HepG2 (cell line): ENCODE measurements around the gene ALDH4A1. TPM values are rescaled to one million over a fixed set of nuclear protein-coding genes. Genes with fewer than 3 reads are reported as not detected.

Experiments used
- ATAC-seq: fragments of 200-7000 bp; cut with Tn5 transposase; 3 replicates; pipeline ENCODE4 v1.9.1; 2020; ENCODE audit warnings: mild to moderate bottlenecking, moderate library complexity
- BruUV-seq: library from RNA; stranded (reverse); fragments of 400-500 nt; replicated peaks from 2 replicates; lab custom pipeline; 2021; lab: Mats Ljungman, UMichigan
- CTCF ChIA-PET: fragments of 300-600 bp; formaldehyde crosslinking; extraction: SDS; loops from one replicate; lab custom pipeline; 2021; ENCODE audit warnings: low total read pairs, inconsistent platforms, low intra/inter-chr PET ratio; lab: Yijun Ruan, JAX
- POLR2A ChIA-PET: fragments of 350-600 bp; sonication (Branson Sonifier 250); formaldehyde crosslinking; loops from one replicate; lab custom pipeline; 2020; ENCODE audit warnings: antibody characterized with exemption, inconsistent platforms; lab: Yijun Ruan, JAX
- DNase-seq: peaks from one replicate; pipeline ENCODE4 v3.0.0-alpha.2; 2015; ENCODE audit warnings: low spot score
- FAIRE-seq: peaks from 3 replicates; lab custom pipeline; 2011; peaks lifted over from hg19 to GRCh38; lab: Jason Lieb, UNC
- H2AFZ ChIP-seq: one replicate; pipeline ENCODE4 v1.6.1; 2011; ENCODE audit warnings: low read length, inconsistent platforms
- H3K27ac ChIP-seq: fragments of 300-600 bp; 3 replicates; pipeline ENCODE4 v1.8.0; 2011; ENCODE audit warnings: mixed run types, mild to moderate bottlenecking, mixed read lengths, low read length, inconsistent platforms; ENCODE audit not compliant: insufficient read depth; ENCODE audit errors: extremely low read length
- H3K27me3 ChIP-seq, 2 experiments: fragments of 200-600 bp in 1 of 2; 2 replicates in 1 of 2; 3 replicates in 1 of 2; pipeline versions ENCODE4 v1.6.0 to v1.8.0; 2011; ENCODE audit warnings: low read length in 2 of 2, mild to moderate bottlenecking in 2 of 2, moderate library complexity in 2 of 2, inconsistent platforms in 1 of 2; ENCODE audit not compliant: insufficient read depth in 2 of 2, control insufficient read depth in 1 of 2
- H3K36me3 ChIP-seq, 2 experiments: fragments of 200-600 bp in 1 of 2; replicated peaks in 1 of 2; 2 replicates in 1 of 2; 3 replicates in 1 of 2; pipeline versions ENCODE4 v1.5.1 to v1.8.0; 2011; ENCODE audit warnings: low read length in 2 of 2, inconsistent platforms in 1 of 2; ENCODE audit not compliant: insufficient read depth in 2 of 2, control insufficient read depth in 1 of 2
- H3K4me1 ChIP-seq: 2 replicates; pipeline ENCODE4 v1.5.1; 2012; ENCODE audit warnings: low read length, inconsistent platforms; ENCODE audit not compliant: insufficient read depth
- H3K4me2 ChIP-seq: 2 replicates; pipeline ENCODE4 v1.6.0; 2011; ENCODE audit warnings: low read depth, low read length, inconsistent platforms
- H3K4me3 ChIP-seq, 3 experiments: fragments of 200-600 bp in 1 of 3; sonication (generic), shearing (Covaris generic) in 1 of 3; replicated peaks in 1 of 3; 2 replicates each; pipeline ENCODE4 v1.5.1; 2011 to 2016; ENCODE audit warnings: low read length in 3 of 3, inconsistent platforms in 2 of 3, low read depth in 2 of 3, mild to moderate bottlenecking in 2 of 3, control low read depth in 1 of 3, mixed read lengths in 1 of 3; ENCODE audit not compliant: insufficient read depth in 1 of 3
- H3K79me2 ChIP-seq: one replicate; pipeline ENCODE4 v1.6.1; 2011; ENCODE audit warnings: low read length, inconsistent platforms; ENCODE audit not compliant: insufficient read depth
- H3K9ac ChIP-seq: 2 replicates; pipeline ENCODE4 v1.6.0; 2011; ENCODE audit warnings: mild to moderate bottlenecking, low read depth, low read length, inconsistent platforms; ENCODE audit not compliant: insufficient read depth
- H3K9me3 ChIP-seq: 2 replicates; pipeline ENCODE4 v1.5.1; 2012; ENCODE audit warnings: mild to moderate bottlenecking, low read length
- H4K20me1 ChIP-seq: 2 replicates; pipeline ENCODE4 v1.6.0; 2011; ENCODE audit warnings: inconsistent platforms, mild to moderate bottlenecking, low read length, moderate library complexity; ENCODE audit not compliant: insufficient read depth
- AGO2 ChIP-seq: fragments of 200-400 bp; formaldehyde crosslinking; optimal IDR thresholded peaks from 2 replicates; pipeline ENCODE3; 2017; ENCODE audit warnings: mild to moderate bottlenecking, low read depth, low read length, moderate library complexity
- RBFOX2 ChIP-seq: fragments of 200-400 bp; formaldehyde crosslinking; IDR thresholded peaks from 2 replicates; pipeline ENCODE4 v1.6.1; 2017; ENCODE audit warnings: low read depth, mild to moderate bottlenecking, low read length
- RBM22 ChIP-seq: fragments of 200-400 bp; formaldehyde crosslinking; optimal IDR thresholded peaks from 2 replicates; pipeline ENCODE3; 2017; ENCODE audit warnings: mild to moderate bottlenecking, low read length, moderate library complexity
- ZNF724P ChIP-seq: sonication (generic); formaldehyde crosslinking; IDR thresholded peaks from 2 replicates; pipeline ENCODE4 v1.8.0; 2022; ENCODE audit warnings: missing genetic modification reagents, borderline replicate concordance
- WGBS: methylation state at CpG from one replicate; pipeline ENCODE4 v1.1.6; 2017; ENCODE audit warnings: low lambda C conversion rate; 5-methylcytosine and 5-hydroxymethylcytosine counted together
- in situ Hi-C: cut with HindIII; loops from 2 replicates; pipeline ENCODE4 v1.10.0; 2017; ENCODE audit warnings: low pct_unique_long_range_greater_than_20kb; ENCODE audit not compliant: extremely low pct_ligation_motif_present
- intact Hi-C: fragments of 100-400 bp; cut with micrococcal nuclease; formaldehyde crosslinking; loops from one replicate; pipeline ENCODE4 v1.10.0; 2022; ENCODE audit not compliant: unreplicated experiment
- polyA plus RNA-seq, 8 experiments: library from polyadenylated mRNA; depleted of rRNA in 3 of 8; stranded (reverse) in 7 of 8; unstranded in 1 of 8; fragments of >200 nt; fragmentation: Illumina TruSeq in 4 of 8; extraction: Trizol in 4 of 8; gene quantifications; 2 replicates each; pipeline versions ENCODE4 v1.2.1 to v1.2.3, GENCODE V29; 2011 to 2016; ENCODE audit warnings: low read depth in 4 of 8, missing spikeins in 1 of 8, mixed read lengths in 1 of 8; ENCODE audit not compliant: insufficient read depth in 1 of 8
- total RNA-seq, 5 experiments: library from RNA; depleted of rRNA; stranded (reverse); fragments of >200 nt; fragmentation: Illumina TruSeq; extraction: Trizol; gene quantifications; 2 replicates each; pipeline ENCODE4 v1.2.3, GENCODE V29; 2016; ENCODE audit warnings: low read depth in 1 of 5
- TF ChIP-seq, protein P1 (sequence below): sonication (generic); formaldehyde crosslinking; IDR thresholded peaks from 2 replicates; pipeline ENCODE4 v1.5.0; 2020; ENCODE audit warnings: missing genetic modification reagents

The ALDH4A1 gene
- total and polyA plus RNA-seq, 2 of the 13 experiments (the other 11 are each of a cell fraction or from before 2014, with no cell fraction given), result 76.4 to 240 TPM

DNA sequence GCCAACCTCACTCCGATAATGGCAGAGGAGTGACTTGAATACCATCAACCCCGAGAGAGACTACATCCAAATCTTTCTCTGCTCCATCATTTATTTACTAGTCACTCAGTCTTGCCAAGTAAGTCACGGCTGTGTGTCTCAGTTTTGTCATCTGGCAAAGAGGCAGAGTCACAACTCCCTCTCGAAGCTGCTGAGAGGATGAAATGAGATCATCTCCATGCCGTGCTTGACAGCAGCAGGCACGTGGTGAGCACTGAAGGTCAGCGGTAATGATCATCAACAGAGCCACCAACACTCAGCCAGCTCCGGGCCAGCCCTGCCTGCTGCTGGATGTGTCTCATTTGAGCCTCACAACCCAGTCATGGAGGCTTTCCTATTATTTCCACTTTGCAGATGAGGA, 19.9 kb downstream of the ALDH4A1 start:
- no peak for DNase-seq
- ChIA-PET CTCF (no interaction called here), POLR2A (no interaction called here)
- Histone ChIP-seq H3K79me2 (no peaks in the 10 kb centered on the region), H2AFZ (no peak overlapping the region), H4K20me1 (peaks cover 29% of the 10 kb centered on the region), H3K27ac (no peak overlapping the region), H3K36me3 (peaks cover 53 to 92% of the 10 kb centered on the region in 2 experiments), H3K4me2 (no peak overlapping the region), H3K9ac (no peak overlapping the region), H3K4me3 (no peak overlapping the region), H3K27me3 (no peaks in the 10 kb centered on the region), H3K4me1 (no peaks in the 10 kb centered on the region), H3K9me3 (no peaks in the 10 kb centered on the region)
- in situ Hi-C loops (no loop called here), intact Hi-C loops (no loop called here)
- ATAC-seq, result no peak
- TF ChIP-seq ZNF724P (CRISPR knock-in tag) (no peak), RBM22 (peak; percentile 87)
- FAIRE-seq, result no peak
- WGBS, result 93% methylated on average over 7 of the region's 8 CpGs
- BruUV-seq, result no TSS peak

DNA sequence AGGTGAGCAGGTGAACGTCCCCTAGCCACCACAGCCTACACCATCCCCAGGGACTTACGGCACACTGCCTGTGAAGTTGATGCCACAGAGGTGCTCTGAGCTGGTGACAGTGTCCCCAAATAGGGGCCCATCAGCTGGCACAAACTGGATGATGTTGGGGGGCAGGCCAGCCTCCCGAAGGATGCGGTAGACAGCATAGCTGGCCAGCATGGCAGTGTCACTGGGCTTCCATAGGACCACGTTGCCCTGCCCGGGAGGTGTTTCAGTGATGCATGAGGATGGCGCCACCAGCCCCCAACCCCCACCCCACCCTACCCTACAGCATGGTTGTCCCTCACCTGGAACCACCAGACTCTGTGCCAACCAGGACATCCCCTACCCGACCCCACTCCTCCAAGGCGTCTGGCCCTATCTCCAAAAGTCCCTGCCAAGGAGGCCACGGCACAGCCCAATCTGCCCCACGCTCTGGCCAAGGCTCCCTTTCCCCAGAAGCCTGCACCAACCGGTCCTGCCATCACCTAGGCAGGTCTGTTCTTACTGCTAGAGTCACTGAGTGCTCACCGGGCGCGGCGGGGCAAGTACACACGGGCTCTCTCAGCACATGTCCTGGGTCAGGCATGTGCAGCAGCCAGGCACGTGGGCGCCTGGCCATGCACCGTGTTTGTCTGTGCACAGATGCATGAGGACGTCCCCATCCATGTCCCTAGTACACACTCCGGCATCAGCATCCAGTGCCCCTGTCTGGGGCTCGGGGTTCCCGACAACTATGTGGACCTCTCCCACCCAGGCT, 20.5 kb downstream of the ALDH4A1 start:
- no peak overlapping the region for H2AFZ ChIP-seq
- no peak overlapping the region for H3K4me2 ChIP-seq
- no peaks in the 10 kb centered on the region for H3K27me3 ChIP-seq
- H3K36me3 ChIP-seq, result peaks cover 52 to 93% of the 10 kb centered on the region in 2 experiments
- no peak overlapping the region for H3K4me3 ChIP-seq
- no peaks in the 10 kb centered on the region for H3K9me3 ChIP-seq
- FAIRE-seq, result no peak
- TF ChIP-seq RBFOX2 (0 out of 2 replicates have a peak, but pooled peaks have one; percentile 41), AGO2 (peak; percentile 80)
- TF ChIP-seq, protein P1, sequence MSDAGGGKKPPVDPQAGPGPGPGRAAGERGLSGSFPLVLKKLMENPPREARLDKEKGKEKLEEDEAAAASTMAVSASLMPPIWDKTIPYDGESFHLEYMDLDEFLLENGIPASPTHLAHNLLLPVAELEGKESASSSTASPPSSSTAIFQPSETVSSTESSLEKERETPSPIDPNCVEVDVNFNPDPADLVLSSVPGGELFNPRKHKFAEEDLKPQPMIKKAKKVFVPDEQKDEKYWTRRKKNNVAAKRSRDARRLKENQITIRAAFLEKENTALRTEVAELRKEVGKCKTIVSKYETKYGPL (CRISPR knock-in tag), result no peak
- TF ChIP-seq, all 625 proteins: peak for 2
- POLR2A ChIA-PET, result no interaction called here
- CTCF ChIA-PET, result no interaction called here
- no peak for DNase-seq
- BruUV-seq, result no TSS peak
- Histone ChIP-seq H3K9ac (no peak overlapping the region), H4K20me1 (peaks cover 31% of the 10 kb centered on the region), H3K27ac (no peak overlapping the region), H3K79me2 (no peaks in the 10 kb centered on the region), H3K4me1 (no peaks in the 10 kb centered on the region)
- 100% methylated on average over 2 of the region's 24 CpGs for WGBS
- in situ Hi-C loops, result no loop called here
- intact Hi-C loops, result no loop called here
- ATAC-seq, result no peak
